ENCODE data around the gene PRRC2B. TPM values are rescaled to one million over a fixed set of nuclear protein-coding genes. Genes with fewer than 3 reads are reported as not detected.
"Not testable (repeated sequence)": the region's sequence is repeated elsewhere in the genome, so short reads cannot be mapped to it uniquely, and the experiment has no call there.

Gene PRRC2B
- total RNA-seq, 1 experiment from 2014 or later: 170 TPM

- peak overlapping the region; percentile 90 for H3K27ac ChIP-seq (ENCODE audit: low read depth, low read length)
- TSS peak; percentile 55 for BruUV-seq (replicated peaks)
- H3K9me3 ChIP-seq (ENCODE audit: control insufficient read depth in 1 of 2, insufficient read depth in 1 of 2, low read depth in 1 of 2, low read length in 2 of 2): no peaks in the 10 kb centered on the region
- POLR2A ChIA-PET: interaction anchor here (1.2 kb wide), 1 partner anchor 22 kb away, joined by 3 read pairs; no protein-coding TSS in a partner anchor
- CTCF ChIA-PET: no interaction called here
- no peak for TF ChIP-seq TCF7L2 (IDR thresholded peaks at IDR 0.05; ENCODE audit: borderline replicate concordance, extremely low read depth, insufficient read depth, insufficient read length)
- no peak for TF ChIP-seq POLR2A (IDR thresholded peaks at IDR 0.05; ENCODE audit: borderline replicate concordance, extremely low read depth, insufficient read depth, insufficient read length)
- no peak for TF ChIP-seq SIN3A (IDR thresholded peaks at IDR 0.05; ENCODE audit: low read depth)
- TF ChIP-seq SP1 (IDR thresholded peaks at IDR 0.05; ENCODE audit: low read depth): no peak
- no peak for TF ChIP-seq RAD21 (IDR thresholded peaks at IDR 0.05; ENCODE audit: low read depth)
- TF ChIP-seq, protein P1, sequence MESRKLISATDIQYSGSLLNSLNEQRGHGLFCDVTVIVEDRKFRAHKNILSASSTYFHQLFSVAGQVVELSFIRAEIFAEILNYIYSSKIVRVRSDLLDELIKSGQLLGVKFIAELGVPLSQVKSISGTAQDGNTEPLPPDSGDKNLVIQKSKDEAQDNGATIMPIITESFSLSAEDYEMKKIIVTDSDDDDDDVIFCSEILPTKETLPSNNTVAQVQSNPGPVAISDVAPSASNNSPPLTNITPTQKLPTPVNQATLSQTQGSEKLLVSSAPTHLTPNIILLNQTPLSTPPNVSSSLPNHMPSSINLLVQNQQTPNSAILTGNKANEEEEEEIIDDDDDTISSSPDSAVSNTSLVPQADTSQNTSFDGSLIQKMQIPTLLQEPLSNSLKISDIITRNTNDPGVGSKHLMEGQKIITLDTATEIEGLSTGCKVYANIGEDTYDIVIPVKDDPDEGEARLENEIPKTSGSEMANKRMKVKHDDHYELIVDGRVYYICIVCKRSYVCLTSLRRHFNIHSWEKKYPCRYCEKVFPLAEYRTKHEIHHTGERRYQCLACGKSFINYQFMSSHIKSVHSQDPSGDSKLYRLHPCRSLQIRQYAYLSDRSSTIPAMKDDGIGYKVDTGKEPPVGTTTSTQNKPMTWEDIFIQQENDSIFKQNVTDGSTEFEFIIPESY (IDR thresholded peaks at IDR 0.05; ENCODE audit: extremely low read depth, insufficient replicate concordance, low read length): no peak
- TF ChIP-seq YY1 (IDR thresholded peaks at IDR 0.05; ENCODE audit: extremely low read depth, insufficient replicate concordance, low read depth, low read length): no peak
- no peak for TF ChIP-seq EZH2phosphoT487 (IDR thresholded peaks at IDR 0.05; ENCODE audit: borderline replicate concordance)
- TF ChIP-seq EZH2 (IDR thresholded peaks at IDR 0.05): no peak
- no peak for TF ChIP-seq ATF3 (IDR thresholded peaks at IDR 0.05)
- TF ChIP-seq POLR2AphosphoS5 (IDR thresholded peaks at IDR 0.05; ENCODE audit: low read depth, low read length): no peak
- no peak for TF ChIP-seq ZFX (IDR thresholded peaks at IDR 0.05)
- TF ChIP-seq ZNF274 (IDR thresholded peaks at IDR 0.05; ENCODE audit: low read depth, low read length): no peak
- no peak for TF ChIP-seq SRF (IDR thresholded peaks at IDR 0.05; ENCODE audit: low read depth)
- no peak for TF ChIP-seq CEBPB (IDR thresholded peaks at IDR 0.05; ENCODE audit: low read depth)
- no peak for TF ChIP-seq FOSL1 (IDR thresholded peaks at IDR 0.05; ENCODE audit: low read depth)
- RAD21 ChIA-PET (ENCODE audit: low non-redundant PET in 1 of 2, low total read pairs in 2 of 2, uncharacterized antibody in 2 of 2, unreplicated experiment in 2 of 2): no interaction called here
- peak; percentile 24 for ATAC-seq
- no peaks in the 10 kb centered on the region; a peak in 1 of 4 replicates for H3K36me3 ChIP-seq (ENCODE audit: control insufficient read depth in 1 of 2, insufficient read depth in 2 of 2, low read length in 2 of 2)
- H3K4me1 ChIP-seq (ENCODE audit: control insufficient read depth in 1 of 2, insufficient read depth in 2 of 2, low read length in 2 of 2): peaks cover 42 to 48% of the 10 kb centered on the region in 2 experiments
- H3K79me2 ChIP-seq (ENCODE audit: insufficient read depth, low read length): peaks cover 60% of the 10 kb centered on the region
- no peaks in the 10 kb centered on the region for H3K9me2 ChIP-seq (ENCODE audit: insufficient read depth)
- H3K27me3 ChIP-seq (ENCODE audit: insufficient read depth, low read length): no peaks in the 10 kb centered on the region
- no peak for DNase-seq (ENCODE audit: low read depth, low spot score)
- H2AFZ ChIP-seq (ENCODE audit: low read depth, low read length, poor library complexity, severe bottlenecking): no peak overlapping the region
- peaks cover 38% of the 10 kb centered on the region; the same call in 1 of the 2 replicates for H4K20me1 ChIP-seq (ENCODE audit: insufficient read depth)
- peak overlapping the region; percentile 85 for H3K9ac ChIP-seq (ENCODE audit: low read length)
- peak overlapping the region; percentile 61 to 77 for H3K4me3 ChIP-seq (replicated peaks in 1 of 2; ENCODE audit: low read depth in 1 of 2, low read length in 2 of 2)
- H3K4me2 ChIP-seq (ENCODE audit: low read length): peak overlapping the region; percentile 83
- intact Hi-C loops (cut with micrococcal nuclease): no loop called here
Measured at GRCh38 chr9:131395157-131396098, 1.5 kb downstream of the PRRC2B start.

- CTCF ChIA-PET; H3K27me3 ChIP-seq (ENCODE audit: insufficient read depth, low read length); H3K9me2 ChIP-seq (ENCODE audit: insufficient read depth); DNase-seq (ENCODE audit: low read depth, low spot score); H2AFZ ChIP-seq (ENCODE audit: low read depth, low read length, poor library complexity, severe bottlenecking); RAD21 ChIA-PET (ENCODE audit: low non-redundant PET in 1 of 2, low total read pairs in 2 of 2, uncharacterized antibody in 2 of 2, unreplicated experiment in 2 of 2); intact Hi-C loops (cut with micrococcal nuclease); H3K36me3 ChIP-seq (ENCODE audit: control insufficient read depth in 1 of 2, insufficient read depth in 2 of 2, low read length in 2 of 2); ATAC-seq; H3K9me3 ChIP-seq (ENCODE audit: control insufficient read depth in 1 of 2, insufficient read depth in 1 of 2, low read depth in 1 of 2, low read length in 2 of 2); BruUV-seq (replicated peaks): not testable (repeated sequence)
- peak overlapping the region; percentile 85; the same call in 1 of the 2 replicates for H3K9ac ChIP-seq (ENCODE audit: low read length)
- H3K4me1 ChIP-seq (ENCODE audit: control insufficient read depth in 1 of 2, insufficient read depth in 2 of 2, low read length in 2 of 2): peaks cover 42 to 48% of the 10 kb centered on the region in 2 experiments
- H3K4me2 ChIP-seq (ENCODE audit: low read length): peak overlapping the region; percentile 83
- peaks cover 38% of the 10 kb centered on the region; the same call in 1 of the 2 replicates for H4K20me1 ChIP-seq (ENCODE audit: insufficient read depth)
- peaks cover 66% of the 10 kb centered on the region for H3K79me2 ChIP-seq (ENCODE audit: insufficient read depth, low read length)
- peak overlapping the region in 1 of 2 experiments; percentile 77; a peak in 3 of 4 replicates for H3K4me3 ChIP-seq (replicated peaks in 1 of 2; ENCODE audit: low read depth in 1 of 2, low read length in 2 of 2)
- POLR2A ChIA-PET: interaction anchor here (1.3 kb wide), 1 partner anchor 12 kb away, joined by 4 read pairs; no protein-coding TSS in a partner anchor
- H3K27ac ChIP-seq (ENCODE audit: low read depth, low read length): 0 out of 2 replicates have a peak overlapping the region, but pooled peaks have one; percentile 13
Measured at GRCh38 chr9:131396099-131396479, 2.2 kb downstream of the PRRC2B start.

Data from HCT116 (cell line).